Measurements from ENCODE around the gene JADE1.

JADE1 gene

DNA sequence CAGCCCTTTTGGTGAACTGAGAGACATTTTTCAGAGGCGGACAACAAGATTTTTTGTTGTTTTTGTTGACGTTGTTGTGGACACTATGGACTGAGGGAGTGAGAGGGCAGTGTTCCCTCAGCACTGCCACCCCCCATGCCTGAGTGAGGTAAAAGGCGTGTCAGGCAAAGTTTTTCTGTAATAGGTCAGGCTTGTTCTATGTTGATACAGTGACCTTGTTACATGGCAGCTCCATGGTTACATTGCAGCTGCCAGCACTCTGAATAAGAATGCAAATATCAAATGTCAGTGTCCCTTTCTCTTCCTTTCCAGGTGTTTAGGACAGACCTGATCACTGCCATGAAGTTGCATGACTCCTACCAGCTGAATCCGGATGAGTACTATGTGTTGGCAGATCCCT lies 36.6 kb downstream of the JADE1 start:
- no peak for DNase-seq

GRCh38 chr4:128847082-128847724 lies 37.7 kb downstream of the JADE1 start:
- DNase-seq, result no peak

DNA sequence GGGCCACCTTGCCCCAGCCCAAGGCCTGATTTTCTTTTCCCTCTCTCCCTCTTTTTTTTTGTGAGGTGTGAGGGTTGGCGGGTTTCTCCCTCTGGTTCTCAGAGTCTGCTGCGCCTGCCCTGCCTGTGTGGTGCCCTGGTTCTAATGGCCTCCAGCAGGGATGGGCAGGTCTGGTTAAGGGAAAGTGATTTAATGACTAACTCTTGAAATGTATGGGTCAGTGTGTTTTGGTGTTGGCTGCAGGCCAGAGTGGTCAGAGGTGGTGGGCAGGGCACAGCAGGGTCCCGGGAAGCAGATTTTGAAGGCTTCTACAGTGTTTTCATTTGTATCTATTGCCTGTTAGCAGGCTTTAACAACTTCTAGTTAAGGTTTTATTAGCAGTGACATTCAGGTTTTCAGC lies 39.0 kb downstream of the JADE1 start:
- no peak for DNase-seq

DNA sequence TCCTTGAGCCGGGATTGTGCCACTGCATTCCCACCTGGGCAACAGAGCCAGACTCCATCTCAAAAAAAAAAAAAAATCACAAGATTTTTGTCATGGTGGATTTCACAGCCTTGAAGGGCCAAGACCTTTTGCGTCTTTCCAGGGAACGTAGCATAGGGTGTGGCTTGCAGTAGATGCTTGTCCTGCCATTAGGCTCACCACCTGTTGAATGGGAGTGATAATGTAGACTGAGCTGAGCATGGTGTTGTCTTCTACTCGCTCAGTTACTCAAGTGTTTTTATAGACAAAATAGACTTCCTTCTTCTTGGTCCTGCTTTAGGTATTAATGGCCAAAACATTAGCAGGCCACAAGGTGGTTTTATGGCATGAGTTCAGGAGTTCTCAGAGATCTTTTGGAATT lies 40.8 kb downstream of the JADE1 start:
- no peak for DNase-seq

DNA sequence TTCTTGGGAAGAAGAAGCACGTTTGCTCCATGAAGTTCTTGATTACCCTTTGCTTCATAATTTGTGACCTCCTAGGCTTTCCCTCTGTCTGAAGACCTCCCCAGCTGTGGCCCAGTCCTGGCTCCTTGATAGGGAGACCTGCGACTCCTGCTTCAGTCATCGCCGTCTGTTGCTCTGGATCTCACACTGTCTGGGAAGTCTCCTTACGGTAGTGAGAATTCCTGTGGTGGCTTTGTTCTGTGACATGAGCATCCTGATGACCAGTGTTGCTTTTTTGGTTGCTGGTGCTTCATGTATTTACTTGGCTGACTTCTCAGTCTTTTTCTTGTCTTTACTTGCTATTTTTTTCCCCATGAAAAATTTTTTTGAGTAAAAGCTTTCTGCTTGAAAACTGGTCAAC lies 44.2 kb downstream of the JADE1 start:
- DNase-seq, result no peak

DNA sequence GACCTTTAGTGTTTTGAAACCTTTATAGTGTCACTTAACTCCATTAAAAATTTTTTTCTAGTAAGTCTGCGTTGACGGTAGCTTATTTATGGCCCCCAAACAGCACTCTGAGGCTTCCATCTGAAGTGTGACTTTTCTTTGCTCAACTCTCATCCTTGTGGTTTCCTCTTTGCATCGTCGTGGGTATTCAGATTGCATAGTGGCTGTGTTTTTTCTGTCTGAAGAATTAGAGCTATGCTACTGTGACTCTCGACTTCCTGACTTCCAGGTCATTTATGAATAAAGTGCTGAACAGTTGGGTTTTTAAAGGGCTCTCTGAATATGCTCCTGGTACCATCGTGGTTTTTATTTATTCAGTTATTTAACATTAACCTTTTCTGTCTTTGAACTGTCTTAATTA lies 44.9 kb downstream of the JADE1 start:
- DNase-seq, result no peak

DNA sequence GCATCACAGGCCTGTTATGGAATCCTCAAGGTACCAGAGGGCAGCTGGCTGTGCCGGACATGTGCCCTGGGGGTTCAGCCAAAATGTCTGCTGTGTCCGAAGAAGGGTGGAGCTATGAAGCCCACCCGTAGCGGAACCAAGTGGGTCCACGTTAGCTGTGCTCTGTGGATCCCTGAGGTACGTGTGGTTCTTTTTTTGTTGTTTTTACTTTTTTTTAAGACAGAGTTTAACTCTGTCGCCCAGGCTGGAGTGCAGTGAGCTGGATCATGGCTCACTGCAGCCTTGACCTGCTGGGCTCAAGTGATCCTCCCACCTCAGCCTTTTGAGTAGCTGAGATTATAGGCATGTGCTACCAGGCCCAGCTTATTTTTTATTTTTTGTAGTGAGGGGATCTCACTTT lies 46.1 kb downstream of the JADE1 start:
- no peak for DNase-seq

DNA sequence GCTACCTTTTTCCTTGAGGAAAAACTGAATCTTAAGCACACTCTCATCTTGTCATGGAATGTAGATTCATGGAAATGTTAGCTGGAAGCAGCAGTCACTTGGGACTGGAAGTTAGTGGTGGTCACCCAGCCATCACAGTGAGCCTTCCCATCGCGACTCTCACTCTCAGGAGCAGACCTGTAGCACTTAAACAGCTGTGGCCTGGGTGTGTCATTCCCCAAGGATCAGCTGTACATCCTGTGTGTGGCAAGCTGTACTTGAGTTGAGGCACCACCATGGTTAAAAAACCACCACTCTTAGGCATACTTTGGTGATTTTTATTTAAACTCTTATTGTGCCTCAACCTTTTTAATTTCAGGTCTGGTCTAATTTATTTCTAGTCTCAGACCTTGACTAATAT lies 46.7 kb downstream of the JADE1 start:
- no peak for DNase-seq

- no peak for DNase-seq
Measured at GRCh38 chr4:128858879-128859671, 49.6 kb downstream of the JADE1 start.

DNA sequence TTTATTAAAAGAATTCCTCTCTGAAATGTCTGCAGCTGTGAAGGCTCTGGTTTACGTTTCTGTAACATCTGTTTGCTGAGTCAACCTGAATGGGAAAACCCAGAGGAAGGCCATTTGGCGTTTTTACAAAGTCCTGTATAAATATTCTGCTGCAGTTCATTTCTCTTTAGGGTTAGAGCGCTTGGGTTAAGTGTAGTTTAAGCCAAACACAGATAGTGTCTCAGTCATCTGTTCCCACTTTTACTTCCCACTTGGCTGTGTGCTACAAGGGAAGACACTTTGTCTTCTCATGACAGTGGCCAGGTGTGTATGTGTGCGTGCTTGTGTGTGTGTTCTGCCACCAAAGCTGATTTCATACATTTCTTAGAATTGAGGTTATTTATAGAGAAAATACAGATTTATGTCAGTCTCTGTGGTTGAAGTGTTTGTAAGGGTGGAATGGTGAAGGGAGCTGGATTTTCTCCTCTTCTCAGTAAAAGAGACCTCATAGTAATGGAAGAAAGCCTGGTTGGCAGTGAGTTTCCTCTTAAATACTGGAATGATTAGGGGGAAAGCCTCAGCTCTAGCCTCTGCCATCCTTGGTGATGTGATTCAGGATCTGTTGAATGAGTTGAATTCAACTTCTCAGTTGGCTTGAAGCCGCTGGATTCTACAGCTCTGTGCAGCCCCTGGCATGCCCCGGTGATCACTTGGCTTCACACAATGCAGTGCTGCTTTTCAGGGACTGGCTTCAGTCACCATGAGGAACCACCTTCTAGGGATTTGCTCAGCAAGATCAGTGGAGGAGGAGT lies 50.6 kb downstream of the JADE1 start:
- DNase-seq, result no peak

DNA sequence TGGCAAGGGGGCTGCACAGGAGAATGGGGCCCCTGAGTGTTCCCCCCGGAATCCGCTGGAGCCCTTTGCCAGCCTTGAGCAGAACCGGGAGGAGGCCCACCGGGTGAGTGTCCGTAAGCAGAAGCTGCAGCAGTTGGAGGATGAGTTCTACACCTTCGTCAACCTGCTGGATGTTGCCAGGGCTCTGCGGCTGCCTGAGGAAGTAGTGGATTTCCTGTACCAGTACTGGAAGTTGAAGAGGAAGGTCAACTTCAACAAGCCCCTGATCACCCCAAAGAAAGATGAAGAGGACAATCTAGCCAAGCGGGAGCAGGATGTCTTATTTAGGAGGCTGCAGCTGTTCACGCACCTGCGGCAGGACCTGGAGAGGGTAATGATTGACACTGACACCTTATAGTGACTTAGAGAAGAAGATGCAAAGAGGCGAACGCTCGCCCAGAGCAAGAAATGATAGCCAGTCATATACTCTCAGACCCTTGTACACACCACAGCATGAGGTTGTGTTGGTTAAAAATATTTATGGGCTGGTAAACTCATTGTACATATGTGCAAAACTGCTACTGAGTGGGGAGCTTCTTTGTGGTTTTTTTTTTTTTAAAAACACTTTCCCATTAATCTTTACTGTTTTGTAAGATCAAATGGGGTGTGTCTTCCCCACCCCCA lies 52.5 kb downstream of the JADE1 start:
- no peak for DNase-seq

- DNase-seq, result no peak
Measured at GRCh38 chr4:128862608-128863311, 53.3 kb downstream of the JADE1 start.

GRCh38 chr4:128863312-128864075 lies 54.0 kb downstream of the JADE1 start:
- peak; percentile 28 to 31 for DNase-seq

DNA sequence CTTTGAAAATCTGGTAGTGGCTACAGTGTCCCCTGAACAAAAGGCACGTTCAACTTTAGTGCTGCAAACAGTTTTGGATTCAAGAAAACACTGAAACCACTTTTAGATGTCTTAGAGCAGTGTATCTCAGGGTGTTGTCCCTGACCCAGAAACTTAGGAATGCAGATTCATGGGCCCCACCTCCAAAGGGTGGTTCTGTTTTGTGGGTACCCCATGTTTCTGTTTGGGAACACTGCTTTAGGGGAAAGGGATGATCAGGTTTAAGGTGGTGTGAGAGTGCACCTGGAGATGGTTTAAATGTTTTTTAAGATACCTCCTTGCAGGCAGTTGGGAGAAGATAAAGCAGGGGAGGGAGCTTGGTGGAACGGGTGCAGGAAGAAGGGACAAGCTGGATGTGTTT lies 55.6 kb downstream of the JADE1 start:
- no peak for DNase-seq

DNA sequence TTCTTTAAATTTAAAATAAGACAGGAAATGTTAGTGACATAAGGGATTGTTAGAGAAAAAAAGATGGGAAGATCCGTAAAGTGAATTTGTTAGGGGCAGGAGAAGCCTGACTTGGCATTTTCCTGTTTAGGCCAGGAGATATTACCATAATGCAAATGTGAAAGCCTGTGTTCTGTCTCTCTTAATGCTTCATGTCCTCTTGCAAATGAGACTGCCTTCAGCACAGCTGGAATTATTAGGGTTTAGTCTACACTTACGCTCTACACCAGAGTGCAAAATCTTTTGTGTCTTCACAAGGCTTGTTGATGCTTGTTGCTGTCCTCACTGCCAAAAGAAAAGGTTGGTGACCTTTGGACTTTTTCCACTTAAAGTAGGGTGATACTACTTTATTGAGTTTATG lies 56.8 kb downstream of the JADE1 start:
- DNase-seq, result no peak

- no peak for DNase-seq
Measured at GRCh38 chr4:128866691-128867090, 57.2 kb downstream of the JADE1 start.

- DNase-seq, result no peak
Measured at GRCh38 chr4:128868758-128869157, 59.3 kb downstream of the JADE1 start.

GRCh38 chr4:128869776-128870509 lies 60.4 kb downstream of the JADE1 start:
- DNase-seq, result no peak

GRCh38 chr4:128871948-128872347 lies 62.4 kb downstream of the JADE1 start:
- DNase-seq, result no peak

- no peak for DNase-seq
Measured at GRCh38 chr4:128876200-128876599, 66.7 kb downstream of the JADE1 start.

GRCh38 chr4:128877934-128878333 lies 68.4 kb downstream of the JADE1 start:
- DNase-seq, result no peak
